ENCODE measurements around the gene TEAD4.

DNA sequence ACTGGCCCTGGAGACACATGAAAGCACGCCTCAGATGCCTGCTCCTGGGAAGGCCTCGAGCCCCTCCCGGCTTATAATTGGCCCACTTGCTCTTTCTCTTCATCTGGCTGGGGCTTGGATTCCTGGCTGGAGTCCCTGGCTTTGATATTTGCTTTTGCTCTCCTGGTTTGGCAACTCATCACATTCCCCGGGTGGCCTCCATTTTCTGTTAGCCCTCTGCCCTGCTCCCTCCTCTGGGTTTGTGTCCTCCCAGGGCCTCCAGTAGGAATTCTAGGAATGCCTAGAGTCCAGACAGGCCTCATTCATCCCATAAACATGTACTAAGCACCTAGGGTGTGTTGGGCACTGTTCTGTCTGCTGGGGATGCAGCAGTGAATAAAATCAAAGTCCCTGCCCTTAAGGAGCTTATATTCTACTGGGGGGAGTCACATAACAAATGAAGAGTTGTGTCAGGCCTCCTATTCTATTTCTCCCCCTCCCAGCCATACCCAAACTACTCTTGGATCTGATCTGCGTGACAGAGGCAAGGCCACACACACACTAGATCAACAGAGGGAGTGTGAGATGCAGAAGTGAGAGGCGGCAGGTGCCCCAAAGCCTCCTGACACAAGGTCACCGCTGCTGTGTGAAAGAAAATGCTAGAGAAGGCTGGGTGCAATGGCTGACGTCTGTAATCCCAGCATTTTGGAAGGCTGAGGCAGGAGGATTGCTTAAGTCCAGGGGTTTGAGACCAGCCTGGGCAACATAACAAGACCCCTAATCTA is 96.7 kb downstream of the TEAD4 start:
- TF ChIP-seq CTCF (conservative IDR thresholded peaks at IDR 0.05; ENCODE audit: low read depth, low read length) (no peak), EZH2 (IDR thresholded peaks at IDR 0.05; ENCODE audit: borderline replicate concordance, low read depth, low read length, poor library complexity, severe bottlenecking) (no peak)

Data from A673 (cell line).